Aorta (tissue), 5 donors: Measurements from ENCODE around the gene ROPN1B. TPM values are rescaled to one million over a fixed set of nuclear protein-coding genes. Genes with fewer than 3 reads are reported as not detected.
A peak's percentile ranks its signal among the peaks of the same experiment; 100 is the strongest.
"Not testable (repeated sequence)": the region's sequence is repeated elsewhere in the genome, so short reads cannot be mapped to it uniquely, and the experiment has no call there.

Source experiments
- ATAC-seq: fragments of 200-7000 bp; cut with Tn5 transposase; one replicate; pipeline ENCODE4 v1.9.1; 2022; ENCODE audit warnings: moderate library complexity; ENCODE audit not compliant: low FRiP score
- DNase-seq, 2 donors: peaks; one replicate each; pipeline ENCODE4 v3.0.0-alpha.2; 2020
- H3K27ac ChIP-seq, 2 donors: one replicate each; pipeline ENCODE4 v1.5.1; 2013; ENCODE audit warnings: low read length in 2 of 2, mild to moderate bottlenecking in 2 of 2, moderate library complexity in 2 of 2, control low read depth in 1 of 2, inconsistent platforms in 1 of 2, low read depth in 1 of 2
- H3K27me3 ChIP-seq, 2 donors: one replicate each; pipeline ENCODE4 v1.6.1; 2013; ENCODE audit warnings: control low read depth in 1 of 2, low read length in 1 of 2, mild to moderate bottlenecking in 1 of 2, moderate library complexity in 1 of 2; ENCODE audit not compliant: insufficient read depth in 2 of 2, control insufficient read depth in 1 of 2
- H3K36me3 ChIP-seq, 2 donors: one replicate each; pipeline ENCODE4 v1.6.1; 2013; ENCODE audit warnings: control low read depth in 1 of 2, low read length in 1 of 2, mild to moderate bottlenecking in 1 of 2; ENCODE audit not compliant: insufficient read depth in 2 of 2, control insufficient read depth in 1 of 2
- H3K4me1 ChIP-seq, 2 donors: one replicate each; pipeline ENCODE4 v1.6.1; 2013; ENCODE audit warnings: low read length in 2 of 2, control low read depth in 1 of 2, mild to moderate bottlenecking in 1 of 2, moderate library complexity in 1 of 2; ENCODE audit not compliant: insufficient read depth in 2 of 2, control insufficient read depth in 1 of 2
- H3K4me3 ChIP-seq, 2 donors: one replicate each; pipeline ENCODE4 v1.5.1; 2013; ENCODE audit warnings: low read length in 2 of 2, control low read depth in 1 of 2, mild to moderate bottlenecking in 1 of 2
- H3K9me3 ChIP-seq: one replicate; pipeline ENCODE4 v1.6.1; 2013; ENCODE audit warnings: mild to moderate bottlenecking, low read length; ENCODE audit not compliant: control insufficient read depth
- WGBS, 2 donors: extraction: QIAGEN DNeasy Blood & Tissue Kit; methylation state at CpG; one replicate each; pipeline ENCODE4 v1.1.7; 2013; 5-methylcytosine and 5-hydroxymethylcytosine counted together
- intact Hi-C, 2 donors: fragments of 100-400 bp; cut with DNase I; formaldehyde crosslinking; loops; one replicate each; pipeline versions ENCODE4 v1.14.2 to v1.15.0; 2022
- polyA plus RNA-seq, 2 donors: library from polyadenylated mRNA; stranded (reverse); fragments of 200-250 nt; gene quantifications; one replicate each; pipeline ENCODE4 v1.2.3, GENCODE V29; 2013
- total RNA-seq, 2 donors: library from RNA; stranded (reverse); fragmentation: NEBNext Ultra II Directional; extraction: Animal tissue kit (Norgen Biotek cat#: 25700); gene quantifications; one replicate each; pipeline ENCODE4 v1.2.1, GENCODE V29; 2021
- donor health status: healthy with polysubstance abuse.
- donor health status: Bipolar disorder and iron deficiency.
- donor health status: DM: no; HTN: no; CAD: no.
- donor health status: DM: no; HTN: no; CAD: no.
- donor health status: DM: yes; HTN: yes; CAD: no.

The ROPN1B gene
- total and polyA plus RNA-seq, 4 donors: 0.28 to 2.6 (median 0.48) TPM; not detected in 1

GRCh38 chr3:125929765-125930164, 39.2 kb upstream of the ROPN1B start:
- H3K36me3 ChIP-seq, H3K27ac ChIP-seq, H3K9me3 ChIP-seq, H3K4me3 ChIP-seq, H3K4me1 ChIP-seq, intact Hi-C loops, ATAC-seq, H3K27me3 ChIP-seq, DNase-seq: not testable (repeated sequence)
- 6 to 7% methylated on average over 5 of the region's 5 CpGs for WGBS, 2 donors

- H3K27ac ChIP-seq, intact Hi-C loops, H3K36me3 ChIP-seq, H3K27me3 ChIP-seq, H3K4me3 ChIP-seq, ATAC-seq, H3K4me1 ChIP-seq, H3K9me3 ChIP-seq, DNase-seq: not testable (repeated sequence)
- WGBS, 2 donors: 53 to 81% methylated on average over 5 to 7 of the region's 14 CpGs
Observed at GRCh38 chr3:125931355-125931880, 37.6 kb upstream of the ROPN1B start.

GRCh38 chr3:125933397-125934173, 35.4 kb upstream of the ROPN1B start:
- H3K27me3 ChIP-seq, H3K4me1 ChIP-seq, H3K27ac ChIP-seq, intact Hi-C loops, H3K9me3 ChIP-seq, ATAC-seq, DNase-seq, H3K36me3 ChIP-seq, H3K4me3 ChIP-seq: not testable (repeated sequence)
- WGBS, 2 donors: 94 to 96% methylated on average over 13 to 15 of the region's 17 CpGs

- H3K27me3 ChIP-seq, H3K4me1 ChIP-seq, H3K36me3 ChIP-seq, H3K27ac ChIP-seq, H3K9me3 ChIP-seq, DNase-seq, intact Hi-C loops: not testable (repeated sequence)
- peak overlapping the region; percentile 20 to 41 for H3K4me3 ChIP-seq
- ATAC-seq: peak; percentile 29
- WGBS, 2 donors: 10% methylated on average over 10 of the region's 10 CpGs
Observed at GRCh38 chr3:125935252-125935874, 33.6 kb upstream of the ROPN1B start.

- H3K27me3 ChIP-seq, H3K27ac ChIP-seq, H3K4me3 ChIP-seq, H3K36me3 ChIP-seq, intact Hi-C loops, H3K4me1 ChIP-seq, DNase-seq, H3K9me3 ChIP-seq: not testable (repeated sequence)
- peak; percentile 82 for ATAC-seq
- WGBS, 2 donors: 80 to 86% methylated on average over 10 to 13 of the region's 13 CpGs
Observed at GRCh38 chr3:125936210-125936815, 32.7 kb upstream of the ROPN1B start.

- H3K27ac ChIP-seq, intact Hi-C loops, H3K4me3 ChIP-seq, H3K4me1 ChIP-seq, H3K9me3 ChIP-seq, ATAC-seq, H3K27me3 ChIP-seq, H3K36me3 ChIP-seq, DNase-seq: not testable (repeated sequence)
- WGBS, 2 donors: 17 to 68% methylated on average over 1 to 12 of the region's 13 CpGs
Observed at GRCh38 chr3:125936891-125937290, 32.1 kb upstream of the ROPN1B start.

- H3K36me3 ChIP-seq, ATAC-seq, H3K27me3 ChIP-seq, H3K27ac ChIP-seq, H3K4me1 ChIP-seq, H3K9me3 ChIP-seq, intact Hi-C loops, H3K4me3 ChIP-seq, DNase-seq: not testable (repeated sequence)
- 86 to 87% methylated on average over 2 of the region's 2 CpGs for WGBS, 2 donors
Observed at GRCh38 chr3:125947806-125948205, 21.2 kb upstream of the ROPN1B start.

- DNase-seq, ATAC-seq, intact Hi-C loops, H3K9me3 ChIP-seq, H3K4me1 ChIP-seq, H3K36me3 ChIP-seq, H3K4me3 ChIP-seq, H3K27me3 ChIP-seq, H3K27ac ChIP-seq: not testable (repeated sequence)
- WGBS, 2 donors: 23 to 52% methylated on average over 3 of the region's 3 CpGs
Observed at GRCh38 chr3:125948901-125949300, 20.1 kb upstream of the ROPN1B start.
